ENCODE results near the gene DNAAF8.

Gene DNAAF8

DNA sequence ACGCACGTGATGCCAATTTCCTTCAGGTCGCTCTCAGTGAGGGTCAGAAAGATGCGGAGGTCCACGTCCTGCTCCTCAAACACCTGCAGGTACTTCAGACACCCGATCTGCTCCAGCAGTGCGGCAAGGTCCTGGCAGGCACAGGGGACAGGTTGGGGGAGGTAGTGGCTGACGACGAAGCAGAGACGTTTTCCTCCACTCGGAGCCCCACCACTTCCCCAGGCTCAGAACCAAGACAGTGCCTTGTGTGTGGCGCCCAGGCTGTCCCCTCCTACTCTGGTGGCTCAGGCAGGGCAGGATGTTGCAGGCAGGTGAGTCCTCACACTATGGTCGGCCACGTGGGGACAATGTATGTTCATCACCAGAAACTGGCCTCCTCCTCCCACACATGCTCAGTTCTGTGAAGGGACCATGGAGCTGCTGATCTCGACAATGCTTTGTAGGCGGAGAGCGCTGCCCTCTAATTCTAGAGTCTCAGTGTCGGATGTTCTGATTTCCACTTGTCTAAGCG, 35.2 kb upstream of the DNAAF8 start:
- ChIA-PET CTCF (interaction anchor here (0.6 kb wide), 1 partner anchor 75 kb away, joined by 3 read pairs; the partner anchor contains the start of gene MGRN1), POLR2A (ENCODE audit: low non-redundant PET) (no interaction called here)
- no peak for DNase-seq (ENCODE audit: low spot score)
- TF ChIP-seq CTCF (conservative IDR thresholded peaks at IDR 0.05; ENCODE audit: low read depth) = no peak
- no peak overlapping the region for H3K27ac ChIP-seq

DNA sequence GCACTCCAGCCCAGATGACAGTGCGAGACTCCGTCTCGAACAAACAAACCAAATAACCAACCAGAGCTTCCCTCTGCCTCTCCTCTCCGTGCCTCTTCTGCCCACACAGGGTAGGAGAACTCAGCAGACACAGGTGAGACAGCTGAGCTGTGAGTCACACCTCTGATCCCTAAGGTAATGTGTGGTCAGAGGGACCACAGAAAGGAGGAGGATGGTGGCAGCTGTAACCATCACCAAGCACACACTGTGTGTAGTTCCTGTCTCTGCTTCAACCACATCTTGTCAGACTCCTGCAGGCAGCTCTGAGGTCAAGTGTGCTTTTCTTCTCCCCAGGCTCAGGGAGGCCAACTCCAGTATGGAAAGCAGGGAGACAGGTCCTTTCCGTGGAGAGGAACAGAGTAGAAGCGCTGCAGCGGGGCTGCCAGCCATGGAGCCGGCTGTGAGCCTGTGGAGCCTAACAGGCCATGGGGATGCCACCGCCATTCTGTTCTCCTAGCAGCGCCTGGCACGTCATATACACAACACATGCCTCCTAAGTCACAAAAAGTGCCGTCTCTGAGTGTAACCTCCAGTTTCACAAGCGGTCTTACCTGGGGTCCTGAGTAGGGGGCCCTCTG, 33.8 kb upstream of the DNAAF8 start:
- CTCF ChIA-PET = no interaction called here
- H3K27ac ChIP-seq = peak overlapping the region; percentile 6; the same call in 1 of the 2 replicates
- POLR2A ChIA-PET (ENCODE audit: low non-redundant PET) = no interaction called here
- TF ChIP-seq CTCF (conservative IDR thresholded peaks at IDR 0.05; ENCODE audit: low read depth) = no peak
- DNase-seq (ENCODE audit: low spot score) = no peak

DNA sequence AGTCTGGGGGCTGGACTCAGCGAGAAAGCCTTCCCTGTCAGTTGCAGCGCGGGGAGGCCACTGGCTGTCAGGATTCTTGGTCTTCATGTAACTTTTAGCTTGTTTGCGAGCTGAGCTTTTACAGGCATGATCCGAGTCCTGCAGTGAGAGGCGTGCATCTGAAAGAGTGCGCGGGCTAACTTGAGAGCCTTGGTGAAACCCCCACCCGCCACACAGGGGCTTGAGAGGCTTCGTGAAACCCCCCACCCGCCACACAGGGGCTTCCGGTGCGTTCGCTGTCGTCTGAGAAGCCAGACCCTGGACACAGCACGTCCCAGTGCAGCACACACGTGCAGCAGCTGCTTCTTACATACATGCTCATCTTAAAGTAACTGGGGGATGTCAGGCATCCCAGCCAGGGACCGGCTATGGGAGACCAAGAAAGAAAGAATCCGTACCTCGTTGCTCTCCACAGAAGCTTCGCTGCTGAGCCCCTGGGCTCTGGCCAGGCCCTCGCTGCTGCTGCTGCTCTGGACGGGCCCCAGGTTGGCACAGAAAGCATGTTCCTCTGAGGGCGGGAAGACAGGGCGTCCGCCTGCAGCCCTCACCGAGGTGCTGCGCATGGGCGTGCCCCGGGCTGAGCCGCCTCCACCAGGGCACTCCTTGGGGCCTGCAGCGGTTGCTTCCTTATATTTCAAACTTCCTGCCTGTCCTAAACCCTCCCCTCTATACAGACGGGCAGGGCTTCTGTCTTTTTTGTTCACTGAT, 33.2 kb upstream of the DNAAF8 start:
- peak overlapping the region; percentile 6; the same call in 1 of the 2 replicates for H3K27ac ChIP-seq
- TF ChIP-seq CTCF (conservative IDR thresholded peaks at IDR 0.05; ENCODE audit: low read depth) = no peak
- POLR2A ChIA-PET (ENCODE audit: low non-redundant PET) = no interaction called here
- CTCF ChIA-PET = no interaction called here
- no peak for DNase-seq (ENCODE audit: low spot score)

GRCh38 chr16:4701791-4702465, 32.4 kb upstream of the DNAAF8 start:
- H3K27ac ChIP-seq = peak overlapping the region; percentile 6; the same call in 1 of the 2 replicates
- POLR2A ChIA-PET (ENCODE audit: low non-redundant PET) = no interaction called here
- no peak for DNase-seq (ENCODE audit: low spot score)
- TF ChIP-seq CTCF (conservative IDR thresholded peaks at IDR 0.05; ENCODE audit: low read depth) = no peak
- CTCF ChIA-PET = no interaction called here

GRCh38 chr16:4702466-4702808, 31.9 kb upstream of the DNAAF8 start:
- H3K27ac ChIP-seq = no peak overlapping the region; the same call in 1 of the 2 replicates
- no peak for DNase-seq (ENCODE audit: low spot score)
- no peak for TF ChIP-seq CTCF (conservative IDR thresholded peaks at IDR 0.05; ENCODE audit: low read depth)
- CTCF ChIA-PET = no interaction called here
- POLR2A ChIA-PET (ENCODE audit: low non-redundant PET) = no interaction called here

DNA sequence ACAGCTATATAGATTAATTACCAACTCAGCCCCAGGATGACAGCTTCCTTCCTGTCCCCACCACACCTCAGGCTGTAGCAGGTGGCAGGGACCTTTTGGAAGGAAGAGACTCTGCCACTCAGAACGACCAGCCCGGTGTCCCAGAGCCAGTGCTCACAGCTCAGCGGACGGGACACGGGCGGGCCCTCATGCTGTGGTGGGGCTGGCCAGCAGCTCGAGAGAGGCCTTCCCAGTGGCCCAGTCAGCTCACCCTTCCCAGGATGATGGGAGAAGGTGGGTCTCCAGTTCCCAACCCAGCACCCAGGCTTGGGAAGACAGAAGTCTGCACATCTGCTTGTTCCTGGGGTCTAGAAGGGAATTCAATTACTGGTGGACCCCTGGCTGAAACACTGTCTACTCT, 30.4 kb upstream of the DNAAF8 start:
- peak overlapping the region; percentile 3; the same call in 1 of the 2 replicates for H3K27ac ChIP-seq
- POLR2A ChIA-PET (ENCODE audit: low non-redundant PET) = no interaction called here
- TF ChIP-seq CTCF (conservative IDR thresholded peaks at IDR 0.05; ENCODE audit: low read depth) = no peak
- CTCF ChIA-PET = interaction anchor here (0.6 kb wide), 2 partner anchors 79 to 118 kb away, joined by 4 to 6 read pairs; partner anchors contain the start of gene MGRN1
- DNase-seq (ENCODE audit: low spot score) = no peak

Measured in RWPE1 (cell line).